ENCODE results near the gene PGAM1.

- no peak for TF ChIP-seq KLF10 (tag by site-specific recombination; IDR thresholded peaks at IDR 0.05)
- no peak for TF ChIP-seq CTCF (tag by site-specific recombination; IDR thresholded peaks at IDR 0.05)
- TF ChIP-seq ZNF292 (tag by site-specific recombination; IDR thresholded peaks at IDR 0.05; ENCODE audit: borderline replicate concordance, low read depth): no peak
- no peak for TF ChIP-seq PRDM1 (tag by site-specific recombination; IDR thresholded peaks at IDR 0.05)
- TF ChIP-seq ZNF639 (tag by site-specific recombination; IDR thresholded peaks at IDR 0.05): no peak
- no peak for TF ChIP-seq ATF2 (tag by site-specific recombination; IDR thresholded peaks at IDR 0.05; ENCODE audit: low read depth)
- no peak for TF ChIP-seq ZNF561 (tag by site-specific recombination; IDR thresholded peaks at IDR 0.05; ENCODE audit: borderline replicate concordance)
- no peak for TF ChIP-seq SCRT1 (tag by site-specific recombination; IDR thresholded peaks at IDR 0.05; ENCODE audit: borderline replicate concordance)
- no peak for TF ChIP-seq KLF16 (tag by site-specific recombination; IDR thresholded peaks at IDR 0.05)
- TF ChIP-seq ZNF335 (tag by site-specific recombination; conservative IDR thresholded peaks at IDR 0.05): no peak
- TF ChIP-seq ZNF362 (tag by site-specific recombination; IDR thresholded peaks at IDR 0.05): no peak
Observed at GRCh38 chr10:97464226-97464625, 38.2 kb downstream of the PGAM1 start.

All from HEK293 (cell line).